Mesangial cell (primary cell): ENCODE measurements around the gene HNRNPDL. TPM values are rescaled to one million over a fixed set of nuclear protein-coding genes. Genes with fewer than 3 reads are reported as not detected.

ENCODE experiments used
- total RNA-seq: library from RNA; depleted of rRNA; stranded (reverse); fragments of >200 nt; gene quantifications from 2 replicates; pipeline ENCODE4 v1.2.3, GENCODE V29; 2015

The HNRNPDL gene
- total RNA-seq: 70.2 and 166 TPM in 2 replicates

GRCh38 chr4:82430193-82430963 is at the start of gene HNRNPDL, which contains the start of gene ENOPH1:
TSS of gene HNRNPDL (minus strand) at chr4:82430462. CDS start at chr4:82429690, 772 bp downstream.
TSS of gene ENOPH1 (plus strand) at chr4:82430590. CDS start at chr4:82430830, 240 bp downstream.

DNA sequence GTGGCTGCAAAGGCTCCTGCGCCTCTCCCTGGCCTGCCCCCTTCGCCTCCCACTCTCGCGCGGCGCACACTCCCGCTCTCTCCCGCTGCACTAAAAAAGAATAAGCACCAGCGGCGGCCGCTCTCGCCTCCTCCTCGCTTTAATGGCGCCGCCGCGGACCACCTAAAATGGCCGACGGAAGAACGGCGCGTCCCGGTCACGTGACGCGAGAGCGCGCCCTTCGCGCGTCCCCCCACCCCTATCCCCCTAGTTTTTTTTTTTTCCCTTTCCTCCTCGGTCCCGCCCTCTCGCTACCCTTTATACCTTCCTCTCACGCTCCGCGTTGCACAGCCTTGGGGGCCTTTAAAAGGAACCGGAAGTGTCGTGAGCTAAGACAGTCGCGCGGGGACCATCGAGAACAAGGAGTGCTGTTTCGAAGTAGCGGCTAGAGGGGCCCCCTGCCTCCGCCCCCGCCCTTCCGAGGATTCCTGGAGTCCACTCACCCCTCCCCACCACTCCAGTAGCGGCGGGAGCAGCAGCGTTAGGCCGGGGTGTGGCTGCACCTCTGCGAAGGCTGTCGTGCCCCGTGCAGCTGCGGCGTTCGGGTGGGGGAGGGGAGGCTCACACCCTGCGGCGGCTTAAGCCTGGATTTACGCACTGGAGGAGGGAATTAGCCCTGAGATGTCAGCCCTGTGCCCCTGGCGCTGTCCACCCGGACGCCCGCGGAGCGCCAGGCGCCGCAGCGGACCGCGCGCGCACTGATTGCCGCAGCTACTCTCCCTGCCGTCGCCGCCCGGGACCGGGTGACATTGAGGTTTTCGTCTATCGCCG is 56.2 kb downstream of the HNRNPDL start, which contains the start of gene HNRNPD:
TSS of gene HNRNPD (minus strand) at position 176 of the 810 bp plus-strand sequence. CDS start 313 bp downstream, outside the sequence.

Other genes starting within 250 kb of the HNRNPDL start
- gene HNRNPD, start 56.5 kb downstream of the HNRNPDL start, total RNA-seq: 29.8 and 55.9 TPM in 2 replicates
- 23.3 and 49.2 TPM in 2 replicates for gene ENOPH1, start 128 bp upstream of the HNRNPDL start, total RNA-seq
- 1.1 and 3.8 TPM in 2 replicates for gene TMEM150C, start 131.5 kb upstream of the HNRNPDL start, total RNA-seq